Stimulated activated CD8-positive, alpha-beta memory T cell treated with anti-CD3 and anti-CD28 coated beads, Interleukin-4, amount 100 ng/mL, for 4 hours (primary cell): Measurements from ENCODE around the gene RBM20.
"Not testable (repeated sequence)": the region's sequence is repeated elsewhere in the genome, so short reads cannot be mapped to it uniquely, and the experiment has no call there.

Experiments
- DNase-seq, 2 donors: peaks; one replicate each; pipeline ENCODE4 v3.0.0-alpha.2; 2020; ENCODE audit warnings: low read depth in 2 of 2, low spot score in 1 of 2

The RBM20 gene

GRCh38 chr10:110759523-110759922 is 115.4 kb downstream of the RBM20 start:
- no peak for DNase-seq

GRCh38 chr10:110762109-110762848 is 118.1 kb downstream of the RBM20 start:
- no peak for DNase-seq

- DNase-seq, result no peak
Observed at GRCh38 chr10:110762849-110763211, 118.7 kb downstream of the RBM20 start.

GRCh38 chr10:110764378-110764777 is 120.2 kb downstream of the RBM20 start:
- no peak for DNase-seq

GRCh38 chr10:110764793-110765512 is 120.8 kb downstream of the RBM20 start:
- no peak for DNase-seq

- no peak for DNase-seq
Observed at GRCh38 chr10:110765513-110766319, 121.6 kb downstream of the RBM20 start.

- not testable (repeated sequence) for DNase-seq
Observed at GRCh38 chr10:110767601-110768000, 123.5 kb downstream of the RBM20 start.

GRCh38 chr10:110770243-110770642 is 126.1 kb downstream of the RBM20 start:
- no peak for DNase-seq

GRCh38 chr10:110771486-110771885 is 127.3 kb downstream of the RBM20 start:
- no peak for DNase-seq

GRCh38 chr10:110771991-110772390 is 127.9 kb downstream of the RBM20 start:
- DNase-seq, result no peak

- DNase-seq, result no peak
Observed at GRCh38 chr10:110772454-110773025, 128.4 kb downstream of the RBM20 start.

GRCh38 chr10:110773693-110774068 is 129.5 kb downstream of the RBM20 start:
- no peak for DNase-seq

GRCh38 chr10:110774069-110775019 is 130.2 kb downstream of the RBM20 start:
- DNase-seq, result no peak

GRCh38 chr10:110775020-110775375 is 130.9 kb downstream of the RBM20 start:
- no peak for DNase-seq

- no peak for DNase-seq
Observed at GRCh38 chr10:110775406-110775805, 131.3 kb downstream of the RBM20 start.

GRCh38 chr10:110777017-110777416 is 132.9 kb downstream of the RBM20 start:
- DNase-seq, result no peak

- DNase-seq, result no peak
Observed at GRCh38 chr10:110777661-110778060, 133.5 kb downstream of the RBM20 start.

GRCh38 chr10:110778211-110778610 is 134.1 kb downstream of the RBM20 start:
- no peak for DNase-seq

GRCh38 chr10:110779489-110779888 is 135.4 kb downstream of the RBM20 start:
- no peak for DNase-seq

- DNase-seq, result no peak
Observed at GRCh38 chr10:110780704-110781103, 136.6 kb downstream of the RBM20 start.

- no peak for DNase-seq
Observed at GRCh38 chr10:110781139-110781538, 137.0 kb downstream of the RBM20 start.
